ENCODE measurements around the gene DISP3. TPM values are rescaled to one million over a fixed set of nuclear protein-coding genes. Genes with fewer than 3 reads are reported as not detected.
A peak's percentile ranks its signal among the peaks of the same experiment; 100 is the strongest.

Gene DISP3, protein sequence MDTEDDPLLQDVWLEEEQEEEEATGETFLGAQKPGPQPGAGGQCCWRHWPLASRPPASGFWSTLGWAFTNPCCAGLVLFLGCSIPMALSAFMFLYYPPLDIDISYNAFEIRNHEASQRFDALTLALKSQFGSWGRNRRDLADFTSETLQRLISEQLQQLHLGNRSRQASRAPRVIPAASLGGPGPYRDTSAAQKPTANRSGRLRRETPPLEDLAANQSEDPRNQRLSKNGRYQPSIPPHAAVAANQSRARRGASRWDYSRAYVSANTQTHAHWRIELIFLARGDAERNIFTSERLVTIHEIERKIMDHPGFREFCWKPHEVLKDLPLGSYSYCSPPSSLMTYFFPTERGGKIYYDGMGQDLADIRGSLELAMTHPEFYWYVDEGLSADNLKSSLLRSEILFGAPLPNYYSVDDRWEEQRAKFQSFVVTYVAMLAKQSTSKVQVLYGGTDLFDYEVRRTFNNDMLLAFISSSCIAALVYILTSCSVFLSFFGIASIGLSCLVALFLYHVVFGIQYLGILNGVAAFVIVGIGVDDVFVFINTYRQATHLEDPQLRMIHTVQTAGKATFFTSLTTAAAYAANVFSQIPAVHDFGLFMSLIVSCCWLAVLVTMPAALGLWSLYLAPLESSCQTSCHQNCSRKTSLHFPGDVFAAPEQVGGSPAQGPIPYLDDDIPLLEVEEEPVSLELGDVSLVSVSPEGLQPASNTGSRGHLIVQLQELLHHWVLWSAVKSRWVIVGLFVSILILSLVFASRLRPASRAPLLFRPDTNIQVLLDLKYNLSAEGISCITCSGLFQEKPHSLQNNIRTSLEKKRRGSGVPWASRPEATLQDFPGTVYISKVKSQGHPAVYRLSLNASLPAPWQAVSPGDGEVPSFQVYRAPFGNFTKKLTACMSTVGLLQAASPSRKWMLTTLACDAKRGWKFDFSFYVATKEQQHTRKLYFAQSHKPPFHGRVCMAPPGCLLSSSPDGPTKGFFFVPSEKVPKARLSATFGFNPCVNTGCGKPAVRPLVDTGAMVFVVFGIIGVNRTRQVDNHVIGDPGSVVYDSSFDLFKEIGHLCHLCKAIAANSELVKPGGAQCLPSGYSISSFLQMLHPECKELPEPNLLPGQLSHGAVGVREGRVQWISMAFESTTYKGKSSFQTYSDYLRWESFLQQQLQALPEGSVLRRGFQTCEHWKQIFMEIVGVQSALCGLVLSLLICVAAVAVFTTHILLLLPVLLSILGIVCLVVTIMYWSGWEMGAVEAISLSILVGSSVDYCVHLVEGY (N-terminal part only)
- polyA plus RNA-seq (2012; ENCODE audit: insufficient read depth, insufficient read length, low read depth), result 5.1 TPM

DNA sequence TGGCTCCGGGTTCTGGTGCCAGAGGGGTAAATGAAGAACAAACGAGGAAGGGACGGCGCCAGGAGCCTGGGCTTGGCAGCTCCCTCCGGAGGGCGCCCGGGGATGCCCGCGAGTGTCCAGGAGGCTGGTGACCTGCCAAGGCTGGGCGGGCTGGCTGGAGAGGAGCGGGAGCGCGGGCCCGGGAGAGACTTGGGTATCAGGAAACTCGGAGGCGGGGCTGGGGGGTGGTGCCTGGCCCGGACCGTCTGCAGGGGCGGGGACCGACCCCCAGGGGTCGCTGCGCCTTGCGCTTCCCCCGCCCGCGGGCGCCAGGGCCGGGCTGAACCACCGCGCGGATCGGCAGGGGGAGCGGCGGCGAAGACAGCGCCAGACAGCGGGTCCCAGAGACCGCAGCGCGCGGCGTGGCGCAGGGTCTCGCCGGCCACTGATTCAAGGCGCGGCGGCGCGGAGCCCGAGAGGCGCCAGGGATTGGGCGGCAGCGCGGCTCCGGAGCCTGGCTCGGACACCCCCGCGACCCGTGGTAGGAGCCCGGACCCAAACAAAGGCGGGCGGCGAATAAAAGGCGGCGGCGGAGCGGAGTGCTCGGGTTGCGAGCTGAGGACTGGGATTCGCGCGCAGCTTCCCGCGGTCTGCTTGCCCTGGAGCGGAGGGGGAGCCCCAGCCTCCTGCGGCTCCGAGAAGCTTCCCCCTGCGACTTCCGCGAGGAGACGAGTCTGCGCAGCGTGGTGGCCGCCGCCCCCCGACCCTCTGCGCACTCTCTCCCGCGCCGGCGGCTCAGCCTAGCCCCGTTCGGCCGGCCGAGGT is at the start of gene DISP3:
Gene DISP3 (plus strand): TSS at position 585 of the 804 bp plus-strand sequence. CDS start 21,838 bp downstream, outside the sequence.
- DNase-seq, result peak; percentile 90
- TF ChIP-seq CTCF (IDR thresholded peaks at IDR 0.05; ENCODE audit: low read depth, low read length), result peak; percentile 54
- Histone ChIP-seq H3K4me1 (peaks cover 7% of the 10 kb centered on the region), H3K36me3 (no peaks in the 10 kb centered on the region), H3K4me3 (ENCODE audit: low read depth, low read length) (peak within 1 kb of the TSS; percentile 77), H3K9me3 (no peaks in the 10 kb centered on the region), H3K27me3 (no peaks in the 10 kb centered on the region)

GRCh38 chr1:11429226-11429625 is 49.7 kb upstream of the DISP3 start:
- Histone ChIP-seq H3K27me3 (no peaks in the 10 kb centered on the region), H3K4me1 (peaks cover 4% of the 10 kb centered on the region; the same call in 1 of the 2 replicates), H3K9me3 (no peaks in the 10 kb centered on the region), H3K4me3 (ENCODE audit: low read depth, low read length) (no peak overlapping the region), H3K36me3 (no peaks in the 10 kb centered on the region)
- DNase-seq, result no peak
- no peak for TF ChIP-seq CTCF (IDR thresholded peaks at IDR 0.05; ENCODE audit: low read depth, low read length)

- H3K36me3 ChIP-seq, result no peaks in the 10 kb centered on the region
- no peak overlapping the region for H3K4me3 ChIP-seq (ENCODE audit: low read depth, low read length)
- H3K4me1 ChIP-seq, result peaks cover 4% of the 10 kb centered on the region; the same call in 1 of the 2 replicates
- no peak for TF ChIP-seq CTCF (IDR thresholded peaks at IDR 0.05; ENCODE audit: low read depth, low read length)
- no peaks in the 10 kb centered on the region for H3K9me3 ChIP-seq
- DNase-seq, result no peak
- H3K27me3 ChIP-seq, result no peaks in the 10 kb centered on the region
Measured at GRCh38 chr1:11429935-11430334, 49.0 kb upstream of the DISP3 start.

DNA sequence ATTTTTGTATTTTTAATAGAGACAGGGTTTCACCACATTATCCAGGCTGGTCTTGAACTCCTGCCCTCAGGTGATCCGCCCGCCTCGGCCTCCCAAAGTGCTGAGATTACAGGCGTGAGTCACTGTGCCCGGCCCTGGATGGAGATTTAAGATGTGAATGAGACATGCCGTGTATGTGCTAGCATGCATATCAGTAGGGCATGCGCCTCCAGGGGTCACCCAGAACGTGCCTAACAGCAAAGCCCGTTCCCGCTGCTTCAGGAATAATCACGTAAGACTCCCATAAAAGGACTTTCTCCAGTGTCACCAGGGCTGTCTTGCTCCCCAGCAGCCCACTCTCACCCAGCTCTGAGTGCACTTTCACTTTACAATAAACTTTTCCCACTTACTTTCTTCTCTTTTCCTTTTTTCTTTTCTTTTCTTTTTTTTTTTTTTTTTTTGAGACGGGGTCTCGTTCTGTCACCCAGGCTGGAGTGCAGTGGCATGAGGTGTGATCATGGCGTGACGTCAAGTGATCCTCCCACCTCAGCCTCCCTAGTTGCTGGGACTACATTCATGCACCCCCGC is 46.9 kb upstream of the DISP3 start:
- Histone ChIP-seq H3K4me3 (ENCODE audit: low read depth, low read length) (no peak overlapping the region), H3K27me3 (no peaks in the 10 kb centered on the region), H3K9me3 (no peaks in the 10 kb centered on the region), H3K36me3 (no peaks in the 10 kb centered on the region), H3K4me1 (peaks cover 4% of the 10 kb centered on the region; the same call in 1 of the 2 replicates)
- DNase-seq, result no peak
- no peak for TF ChIP-seq CTCF (IDR thresholded peaks at IDR 0.05; ENCODE audit: low read depth, low read length)

DNA sequence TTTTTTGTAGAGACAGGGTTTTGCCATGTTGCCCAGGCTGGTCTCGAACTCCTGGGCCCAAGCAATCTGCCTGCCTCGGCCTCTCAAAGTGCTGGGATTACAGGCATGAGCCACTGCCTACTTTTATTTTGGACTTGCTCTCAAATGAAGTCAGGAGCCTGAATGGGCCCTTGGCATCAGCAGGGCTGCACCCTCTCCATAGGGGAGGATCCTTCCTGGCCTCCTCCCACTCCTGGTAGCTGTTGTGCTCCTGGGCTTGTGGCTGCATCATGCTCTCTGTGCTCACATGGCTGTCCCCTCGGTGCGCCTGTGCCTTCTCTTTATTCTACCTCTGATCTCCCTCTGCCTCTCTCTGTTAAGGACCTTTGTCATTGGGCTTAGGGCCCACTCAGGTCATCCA is 46.4 kb upstream of the DISP3 start:
- Histone ChIP-seq H3K4me3 (ENCODE audit: low read depth, low read length) (no peak overlapping the region), H3K36me3 (no peaks in the 10 kb centered on the region), H3K27me3 (no peaks in the 10 kb centered on the region), H3K4me1 (0 out of 2 replicates have a peak, but pooled peaks cover under 1% of the 10 kb centered on the region), H3K9me3 (no peaks in the 10 kb centered on the region)
- DNase-seq, result no peak
- TF ChIP-seq CTCF (IDR thresholded peaks at IDR 0.05; ENCODE audit: low read depth, low read length), result no peak
